Stimulated activated CD8-positive, alpha-beta memory T cell treated with anti-CD3 and anti-CD28 coated beads, Interleukin-2, amount 100 ng/mL, for 48 hours (primary cell): ENCODE results near the gene MAML3.

ENCODE experiments used
- DNase-seq, 2 donors: peaks; one replicate each; pipeline ENCODE4 v3.0.0-alpha.2; 2020; ENCODE audit warnings: low read depth in 2 of 2

The MAML3 gene

DNA sequence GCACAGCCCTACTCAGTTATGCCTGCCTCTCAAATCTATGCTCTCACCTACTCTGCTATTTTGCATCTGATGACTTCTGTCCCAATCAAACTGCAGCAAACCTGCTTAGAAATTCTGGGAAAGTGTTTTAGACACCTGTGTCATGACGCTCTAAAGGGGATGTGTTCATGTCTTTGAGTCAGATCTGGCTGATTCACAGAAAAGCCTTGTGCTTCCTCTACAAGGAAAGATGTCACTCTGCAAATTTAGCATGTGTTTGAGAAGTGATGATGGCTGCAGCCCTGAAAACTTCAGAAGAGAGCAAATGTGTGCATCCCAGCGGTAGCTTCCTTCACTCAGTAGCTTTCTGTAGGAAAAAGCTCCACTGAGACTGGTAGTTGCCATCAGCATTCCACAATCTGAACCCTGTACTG lies 253.0 kb downstream of the MAML3 start:
- DNase-seq = no peak

GRCh38 chr4:139899346-139899745 lies 254.6 kb downstream of the MAML3 start:
- DNase-seq = no peak

DNA sequence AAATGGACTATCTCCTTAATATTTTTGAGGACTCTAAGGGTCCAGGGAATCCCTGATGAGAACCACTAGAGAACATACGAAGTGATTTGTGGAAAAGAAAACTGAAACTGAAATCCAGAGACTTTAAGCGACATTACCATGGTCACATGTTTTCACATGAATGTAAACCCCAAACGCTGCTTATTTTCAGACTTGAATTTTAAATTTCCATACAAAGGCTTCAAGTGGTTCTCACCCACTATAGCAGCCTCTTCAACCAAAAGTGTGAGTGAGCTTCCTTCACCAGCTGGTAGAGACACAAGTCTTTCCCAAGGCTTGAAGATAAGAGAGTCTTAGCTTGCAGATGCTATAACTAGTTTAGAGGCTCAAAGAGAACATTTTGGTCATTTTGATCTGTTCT lies 255.7 kb downstream of the MAML3 start:
- no peak for DNase-seq

GRCh38 chr4:139896091-139896604 lies 257.8 kb downstream of the MAML3 start:
- no peak for DNase-seq

DNA sequence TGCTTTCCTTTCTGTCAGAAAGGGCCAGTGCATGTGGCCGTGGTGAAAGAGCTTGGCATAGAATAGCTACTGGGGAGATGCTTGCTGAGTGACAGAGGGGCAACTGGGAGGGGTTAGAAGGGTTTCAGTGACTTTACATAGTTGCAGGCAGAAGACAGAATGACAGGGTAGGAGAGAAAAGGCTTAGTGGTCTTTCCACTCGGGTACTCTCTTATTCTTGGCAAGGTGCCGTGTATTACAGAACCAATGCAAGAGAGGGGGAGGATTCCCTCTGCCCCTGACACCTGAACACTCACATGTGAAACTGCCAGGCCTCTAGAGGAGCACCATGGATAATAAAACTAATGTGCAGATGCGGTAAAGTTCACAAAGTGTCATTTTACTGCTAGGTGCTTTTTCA lies 260.2 kb downstream of the MAML3 start:
- no peak for DNase-seq

GRCh38 chr4:139892973-139893736 lies 260.8 kb downstream of the MAML3 start:
- DNase-seq = no peak

DNA sequence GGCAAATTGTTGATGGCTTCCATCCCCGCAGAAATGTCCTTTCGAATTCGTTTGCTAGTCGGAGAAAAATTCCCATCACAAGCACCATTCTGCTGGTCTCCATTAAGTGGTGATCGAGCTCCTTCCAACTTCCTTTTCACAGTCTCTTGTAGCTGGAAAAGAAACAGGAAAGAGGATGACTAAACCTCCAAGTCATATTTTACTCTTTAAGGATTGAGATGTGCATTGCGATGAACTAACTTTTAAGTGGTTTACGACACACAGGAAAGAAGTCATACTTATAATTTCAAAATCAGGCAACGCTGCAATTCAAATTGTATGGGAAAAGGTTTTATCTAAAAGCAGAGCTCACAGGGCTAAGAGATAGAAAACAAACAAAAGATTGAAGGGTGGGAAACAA lies 263.2 kb downstream of the MAML3 start:
- DNase-seq = no peak

DNA sequence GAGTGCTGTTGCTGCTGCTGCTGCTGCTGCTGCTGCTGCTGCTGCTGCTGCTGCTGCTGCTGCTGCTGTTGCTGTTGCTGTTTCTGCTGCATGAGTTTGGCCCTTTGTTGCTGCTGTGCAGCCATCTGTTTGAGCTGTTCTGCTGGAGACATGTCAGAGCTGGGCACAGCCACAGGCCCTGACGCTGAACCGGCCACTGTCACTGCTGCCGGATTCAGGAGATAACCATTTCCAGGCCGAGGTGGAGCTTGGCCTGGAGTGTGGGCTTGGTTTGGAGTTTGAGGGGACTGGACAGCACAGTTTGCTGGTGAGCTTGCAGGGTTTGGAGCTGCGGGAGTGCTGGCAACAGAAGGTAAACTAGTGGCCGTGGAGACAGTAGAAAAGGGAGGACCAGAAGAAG lies 264.1 kb downstream of the MAML3 start:
- DNase-seq = no peak

DNA sequence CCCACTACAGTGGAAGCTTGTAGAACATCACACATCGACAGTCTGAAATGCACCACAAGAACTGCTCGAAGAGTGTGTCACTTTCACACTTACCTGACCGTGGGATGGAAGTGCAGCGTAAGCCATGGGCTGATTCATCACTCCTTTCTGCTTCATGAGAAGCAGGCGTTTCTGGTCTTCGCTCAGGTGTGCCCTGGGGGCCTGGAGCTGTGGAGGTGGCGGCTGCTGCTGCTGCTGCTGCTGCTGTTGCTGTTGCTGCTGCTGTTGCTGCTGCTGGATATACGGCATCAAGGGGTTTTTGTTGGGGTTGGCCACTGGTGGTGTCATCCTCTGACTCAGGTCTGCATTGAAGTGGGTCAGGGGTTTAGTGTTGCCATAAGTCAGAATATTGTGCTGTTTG lies 264.7 kb downstream of the MAML3 start:
- no peak for DNase-seq

DNA sequence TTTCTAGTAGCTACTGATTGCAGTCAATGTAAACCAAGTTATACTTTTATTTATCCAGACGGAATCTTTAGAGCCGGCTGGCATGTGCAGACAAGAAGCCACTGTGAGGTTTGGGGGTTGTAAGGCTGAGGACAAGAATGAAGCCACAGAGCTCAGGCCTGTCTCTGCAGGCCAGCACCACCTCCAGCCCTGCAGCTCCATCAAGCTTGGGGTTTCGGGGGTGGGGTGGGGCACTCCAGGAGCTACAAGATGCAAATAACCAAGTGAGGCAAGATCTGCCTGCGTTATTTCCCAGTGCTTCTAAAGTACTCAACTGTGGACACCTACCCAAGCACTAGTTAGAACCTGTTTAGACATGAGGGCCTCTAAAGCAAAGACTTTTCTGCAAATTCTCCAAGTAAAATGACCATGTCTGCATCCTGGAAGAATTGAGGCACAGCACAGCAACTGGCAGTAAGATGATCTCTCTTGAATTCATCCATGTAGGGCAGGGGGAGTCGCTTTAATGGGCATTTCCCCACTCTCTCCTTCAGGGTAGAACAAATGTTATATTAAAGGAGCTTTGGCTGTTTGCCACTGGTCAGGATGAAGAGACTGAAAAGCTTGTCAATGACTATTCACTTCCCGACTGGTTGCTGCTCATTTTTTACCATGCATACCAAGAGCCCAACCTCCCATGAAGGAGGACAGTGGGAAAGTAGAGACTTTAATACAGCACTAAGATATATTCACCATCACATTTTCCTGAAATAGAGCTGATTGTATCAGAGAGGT lies 265.8 kb downstream of the MAML3 start:
- no peak for DNase-seq

DNA sequence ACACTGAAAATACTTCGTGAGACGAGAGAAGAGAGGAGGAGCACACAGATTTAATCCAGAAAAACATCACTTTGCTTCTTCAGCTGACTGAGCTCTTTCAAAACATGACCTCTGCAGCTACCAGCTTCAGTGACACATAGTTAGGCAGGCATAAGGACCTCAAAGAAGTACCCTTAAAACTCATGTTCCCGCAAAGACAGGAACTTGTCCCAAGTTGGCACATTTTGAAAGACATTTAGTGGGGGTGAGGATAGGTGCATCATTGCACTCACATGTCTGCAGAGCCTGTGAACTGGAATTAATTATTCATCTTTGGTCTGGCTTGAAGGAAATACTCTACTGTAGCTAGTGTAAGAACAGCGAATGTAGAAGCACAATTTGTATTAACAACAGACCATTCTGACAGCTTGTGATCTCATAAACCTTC lies 266.6 kb downstream of the MAML3 start:
- DNase-seq = no peak

GRCh38 chr4:139886798-139887197 lies 267.2 kb downstream of the MAML3 start:
- no peak for DNase-seq

DNA sequence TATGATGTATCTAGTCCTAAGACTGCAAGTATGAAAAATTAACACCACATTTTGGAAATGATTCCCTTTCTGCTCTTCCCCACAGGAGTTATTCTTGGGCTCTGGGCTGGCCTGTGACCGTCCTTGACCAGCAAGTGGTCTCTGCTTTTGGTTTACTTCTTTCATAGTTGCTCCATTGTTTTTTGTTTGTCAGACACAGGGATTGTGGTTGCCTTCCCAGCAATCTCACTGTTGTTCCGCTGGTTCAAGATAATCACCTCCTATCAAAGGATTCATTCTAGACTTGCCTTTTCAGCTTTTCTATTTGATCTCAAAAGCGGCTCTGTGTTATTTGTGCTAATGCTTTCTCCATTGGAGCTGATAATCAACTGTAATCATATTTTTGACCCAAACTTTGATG lies 269.5 kb downstream of the MAML3 start:
- no peak for DNase-seq

DNA sequence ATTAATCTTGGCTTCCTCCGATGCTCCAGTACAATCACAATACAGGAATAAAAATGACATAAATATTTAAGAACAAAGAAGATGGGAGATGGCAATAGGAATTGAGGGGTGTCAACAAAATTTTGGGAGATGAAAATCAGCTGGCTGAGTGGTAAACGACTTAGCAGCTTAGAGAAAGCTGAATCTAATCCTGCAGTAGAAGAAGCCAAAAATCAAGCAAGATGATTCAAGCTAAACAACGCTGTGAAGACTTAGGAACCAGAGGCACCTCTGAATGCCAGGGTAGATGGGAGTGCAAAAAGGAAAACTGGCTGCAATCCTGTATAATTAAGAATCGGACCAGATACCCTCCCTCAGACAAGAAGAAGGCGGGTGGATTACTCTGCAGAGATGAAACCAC lies 273.1 kb downstream of the MAML3 start:
- DNase-seq = no peak

DNA sequence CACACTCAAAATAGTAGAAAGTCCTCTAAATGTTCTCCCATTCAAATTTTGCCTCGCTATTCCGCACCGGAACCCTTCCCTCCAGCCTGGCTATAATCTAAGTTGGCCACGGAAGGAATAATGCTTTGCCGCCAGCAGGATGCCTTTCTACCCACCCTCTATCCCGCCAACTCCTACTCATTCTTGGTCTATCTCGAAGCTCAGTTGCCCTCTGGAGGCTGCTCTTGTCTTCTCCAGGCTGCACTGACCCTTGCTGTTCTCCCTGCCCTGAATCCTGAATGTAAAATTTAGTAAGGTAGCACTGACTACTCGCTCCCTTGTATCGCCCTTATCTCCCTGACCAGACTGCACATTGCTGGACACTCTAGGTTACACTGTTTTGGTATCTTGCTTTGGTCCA lies 275.9 kb downstream of the MAML3 start:
- no peak for DNase-seq

- no peak for DNase-seq
Measured at GRCh38 chr4:139876337-139876941, 277.5 kb downstream of the MAML3 start.

DNA sequence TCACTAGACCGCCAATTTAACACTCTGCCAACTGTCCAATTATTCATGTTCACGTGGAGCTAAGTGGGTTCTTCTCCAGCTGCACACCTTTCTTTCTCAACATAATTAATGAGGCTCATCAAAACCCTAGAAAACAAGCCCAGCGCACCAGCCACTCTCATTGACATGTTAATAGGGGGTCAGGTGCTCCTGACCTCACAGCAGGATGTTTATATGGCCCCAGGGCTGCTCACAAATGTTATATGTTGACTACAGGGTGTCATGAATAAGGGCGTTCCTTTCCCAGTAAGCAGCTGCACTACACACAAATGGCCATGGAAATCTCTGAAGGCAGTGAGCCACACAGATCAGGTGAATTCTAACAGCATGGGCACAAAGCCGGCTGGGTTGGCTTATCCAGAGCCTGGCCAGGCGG lies 278.6 kb downstream of the MAML3 start:
- no peak for DNase-seq

DNA sequence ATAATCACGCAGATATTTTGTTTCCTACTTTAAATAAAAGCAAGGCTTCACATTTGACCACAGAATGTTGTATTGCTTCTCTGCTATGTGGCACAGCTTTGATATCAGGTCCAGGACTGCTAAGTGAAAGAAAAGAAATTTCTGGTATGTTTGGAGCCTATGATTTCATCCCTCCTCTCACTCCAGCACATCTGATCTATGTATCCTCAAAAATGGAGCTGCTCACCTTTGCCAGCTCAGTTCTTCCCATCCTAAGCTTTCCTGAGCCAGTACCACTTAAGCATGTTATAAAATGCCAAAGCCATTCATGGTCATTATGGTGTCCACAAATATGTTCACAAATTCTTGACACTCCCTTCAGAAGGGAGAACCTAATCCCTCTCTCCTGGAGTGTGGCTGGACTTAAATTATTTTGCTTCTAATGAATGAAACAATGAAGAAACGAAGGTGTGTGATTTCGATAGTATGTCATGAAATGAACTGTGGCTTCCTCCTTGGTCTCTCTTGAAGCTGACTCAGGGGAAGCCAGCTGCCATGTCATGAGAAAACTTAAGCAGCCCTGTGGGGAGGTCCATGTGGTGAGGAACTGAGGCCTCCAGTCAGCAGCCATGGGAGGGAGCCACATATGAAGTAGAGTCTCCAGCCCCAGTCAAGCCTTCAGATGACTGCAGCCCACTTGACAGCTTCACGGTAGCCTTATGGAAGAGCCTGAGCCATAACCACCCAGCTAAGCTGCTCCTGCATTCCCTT lies 280.7 kb downstream of the MAML3 start:
- DNase-seq = no peak

DNA sequence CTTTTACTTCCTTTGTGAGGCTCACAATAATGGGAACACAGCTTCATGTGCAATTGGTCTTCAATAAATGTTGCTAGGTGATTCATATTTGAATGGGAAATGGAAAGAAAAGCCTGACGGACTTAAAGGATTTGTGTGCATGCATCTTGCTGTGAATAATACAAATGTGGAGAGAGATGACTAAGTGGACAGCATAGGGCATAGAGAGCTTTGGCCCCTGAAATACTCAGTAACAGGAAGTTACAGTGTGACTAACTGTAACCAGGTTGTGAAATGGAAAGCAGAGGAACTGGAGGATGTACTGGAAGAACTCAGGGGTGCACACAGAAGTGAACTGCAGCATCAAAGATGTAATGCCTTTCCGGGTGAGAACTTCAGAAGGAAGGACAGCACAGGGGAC lies 281.7 kb downstream of the MAML3 start:
- no peak for DNase-seq

- DNase-seq = no peak
Measured at GRCh38 chr4:139869810-139870209, 284.2 kb downstream of the MAML3 start.

DNA sequence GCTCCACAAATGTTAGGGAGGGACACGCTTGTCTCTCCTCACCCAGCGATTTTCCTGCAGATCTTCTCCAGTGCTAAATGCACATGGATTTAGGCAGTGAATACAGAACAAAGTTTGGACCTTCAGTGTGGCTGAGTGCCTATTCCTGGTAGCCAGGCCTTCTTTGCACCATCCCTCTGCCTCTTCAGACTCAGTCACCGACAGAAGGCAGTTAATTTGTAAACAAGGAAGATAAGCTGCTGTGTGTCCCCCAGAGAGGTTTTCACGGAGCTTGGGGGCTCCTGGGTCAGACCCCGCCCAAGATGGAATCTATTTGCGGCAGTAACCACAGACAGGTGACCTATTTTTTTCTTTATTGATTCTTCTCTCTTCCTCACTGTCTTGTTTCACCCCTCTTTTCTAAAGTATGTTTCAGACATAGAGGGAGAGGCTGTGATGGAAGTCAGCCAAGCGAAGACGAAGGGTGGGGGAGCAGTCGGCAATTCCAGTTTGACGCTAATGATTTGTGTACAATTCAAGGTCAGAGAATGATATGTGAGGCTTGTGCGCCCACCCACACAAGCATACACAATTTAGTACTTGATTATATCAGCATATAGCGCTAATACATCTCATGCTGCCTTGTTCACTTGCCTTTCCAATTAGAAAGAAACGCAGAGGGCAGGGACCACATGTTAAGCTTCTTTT lies 287.6 kb downstream of the MAML3 start:
- no peak for DNase-seq
